HG02642 (cell line): Measurements from ENCODE around the gene AKR1C3.
"Not testable (repeated sequence)": the region's sequence is repeated elsewhere in the genome, so short reads cannot be mapped to it uniquely, and the experiment has no call there.

ENCODE experiments used
- ATAC-seq: cut with Tn5 transposase; IDR thresholded peaks from one replicate; pipeline ENCODE4 v1.9.1; 2021; ENCODE audit warnings: mild to moderate bottlenecking; ENCODE audit not compliant: unreplicated experiment, poor library complexity

The AKR1C3 gene

DNA sequence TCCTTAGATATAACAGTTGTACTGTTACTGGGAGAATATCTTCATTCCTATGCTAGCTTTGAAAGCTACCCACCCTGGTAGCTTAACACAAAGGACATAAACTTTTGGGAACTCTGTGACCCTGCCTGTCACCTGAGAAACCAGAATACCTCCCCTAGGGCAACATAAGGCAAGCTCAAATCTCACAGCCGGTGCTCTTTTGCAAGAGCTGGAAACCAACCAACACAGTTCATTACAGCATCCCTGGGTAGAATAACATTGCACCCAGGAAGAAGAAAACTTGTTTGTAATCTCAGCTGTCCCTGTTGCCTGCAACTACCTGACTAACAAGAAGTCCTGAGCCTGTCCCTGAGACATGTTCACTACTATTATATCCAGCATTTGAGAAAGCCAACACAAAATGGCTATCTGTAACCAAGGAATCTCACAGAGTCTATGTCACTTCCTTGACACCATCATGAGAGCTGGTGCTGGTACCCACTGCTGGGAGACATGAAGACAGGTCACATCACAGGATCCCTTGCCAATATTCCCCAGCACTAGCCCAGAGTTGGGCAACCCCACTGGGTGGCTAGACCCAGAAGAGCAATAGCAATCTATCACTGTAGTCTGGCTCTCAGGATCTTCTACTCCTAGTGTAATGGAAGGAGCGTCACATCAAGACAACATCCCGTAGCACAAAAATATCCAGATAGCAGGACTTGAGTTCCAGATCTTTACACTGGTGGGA is 31.3 kb downstream of the AKR1C3 start:
- no peak for ATAC-seq

DNA sequence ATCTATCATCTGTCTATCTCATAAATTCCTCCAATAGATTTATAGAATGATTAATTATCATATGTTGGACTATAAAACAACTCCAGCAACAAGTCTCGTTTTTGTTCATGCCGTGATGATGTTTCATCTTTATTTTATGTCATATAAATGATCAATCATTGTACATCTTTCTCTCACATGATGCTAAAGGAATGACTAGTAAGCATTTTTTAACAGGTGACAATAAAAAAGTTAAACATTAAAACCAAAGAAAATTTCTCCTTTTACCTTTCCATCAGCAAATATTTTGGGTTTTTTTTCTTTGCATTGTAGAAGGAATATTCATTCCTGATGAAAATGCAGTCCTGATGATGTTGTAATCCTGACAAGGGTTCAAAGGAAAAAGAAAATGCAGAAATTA is 41.4 kb downstream of the AKR1C3 start:
- no peak for ATAC-seq

DNA sequence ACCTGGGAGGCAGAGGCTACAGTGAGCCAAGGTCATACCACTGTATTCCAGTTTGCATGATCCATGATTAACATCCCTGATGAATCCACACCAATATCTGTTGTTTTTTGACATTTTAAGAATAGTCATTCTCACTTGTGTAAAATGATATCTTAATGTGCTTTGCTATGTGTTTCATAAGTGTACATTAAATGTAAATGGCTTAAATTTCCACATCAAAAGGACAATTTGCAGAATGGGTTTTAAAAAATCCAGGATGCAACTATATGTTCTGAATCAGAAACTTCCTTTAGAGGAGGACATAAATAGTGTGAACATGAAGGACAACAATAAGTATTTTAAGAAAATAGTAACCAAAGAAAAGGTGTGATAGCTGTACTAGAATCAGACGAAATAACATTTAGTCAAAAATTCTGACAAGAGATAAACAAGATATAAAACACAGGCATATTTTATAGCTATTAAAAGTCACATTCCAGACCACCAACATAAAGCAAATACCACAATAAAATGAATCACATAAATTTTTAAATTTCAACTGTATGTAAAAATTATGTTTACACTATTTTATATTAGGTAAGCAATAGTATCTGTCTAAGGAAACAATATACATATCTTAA is 42.4 kb downstream of the AKR1C3 start:
- ATAC-seq = no peak

DNA sequence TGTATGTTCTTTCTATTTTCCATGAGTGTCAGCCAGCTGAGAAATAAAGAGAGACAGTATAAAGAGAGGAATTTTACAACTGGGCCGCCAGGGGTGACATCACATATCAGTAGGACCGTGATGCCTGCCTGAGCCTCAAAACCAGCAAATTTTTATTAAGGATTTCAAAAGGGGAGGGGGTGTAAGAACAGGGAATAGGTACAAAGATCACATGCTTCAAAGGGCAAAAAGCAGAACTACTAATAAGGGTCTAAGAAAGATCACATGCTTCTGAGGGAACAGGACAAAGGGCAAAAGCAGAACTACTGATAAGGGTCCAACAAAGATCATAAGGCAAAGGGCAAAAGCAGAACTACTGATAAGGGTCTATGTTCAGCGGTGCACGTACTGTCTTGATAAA is 43.5 kb downstream of the AKR1C3 start:
- not testable (repeated sequence) for ATAC-seq

DNA sequence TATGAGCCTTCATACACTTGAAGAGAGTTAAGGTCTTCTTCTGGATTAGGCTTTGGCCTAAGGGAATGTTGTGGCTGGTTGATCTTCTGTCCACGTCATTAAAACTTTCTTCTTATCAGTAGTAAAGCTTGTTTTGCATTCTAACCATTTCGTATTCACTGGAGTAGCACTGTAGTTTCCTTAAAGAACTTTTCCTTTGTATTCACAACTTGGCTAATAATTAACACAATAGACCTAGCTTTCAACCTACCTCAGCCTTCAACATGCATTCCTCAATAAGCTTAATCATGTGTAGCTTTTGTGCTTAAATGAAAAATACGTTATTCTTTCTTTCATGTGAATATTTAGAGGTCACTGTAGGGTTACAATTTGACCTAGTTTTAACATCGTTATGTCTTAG is 48.0 kb downstream of the AKR1C3 start:
- ATAC-seq = no peak

DNA sequence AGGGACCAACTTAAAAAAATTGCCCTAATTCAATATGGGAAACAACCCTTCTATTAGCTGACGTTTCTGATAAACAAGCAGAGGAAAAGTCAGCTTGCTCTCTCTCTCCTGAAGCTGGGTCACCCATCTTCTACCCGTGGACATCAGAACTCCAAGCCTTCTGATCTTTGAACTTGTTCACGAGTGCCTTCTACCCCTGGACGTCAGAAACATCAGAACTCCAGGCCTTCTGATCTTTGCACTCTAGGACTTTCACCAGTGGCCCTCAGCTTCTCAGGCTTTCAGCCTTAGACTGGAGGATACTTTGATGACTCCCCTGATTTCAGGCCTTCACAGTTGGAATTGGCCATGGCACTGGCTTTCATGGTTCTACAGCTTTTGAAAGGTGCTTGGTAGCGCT is 48.9 kb downstream of the AKR1C3 start:
- no peak for ATAC-seq

DNA sequence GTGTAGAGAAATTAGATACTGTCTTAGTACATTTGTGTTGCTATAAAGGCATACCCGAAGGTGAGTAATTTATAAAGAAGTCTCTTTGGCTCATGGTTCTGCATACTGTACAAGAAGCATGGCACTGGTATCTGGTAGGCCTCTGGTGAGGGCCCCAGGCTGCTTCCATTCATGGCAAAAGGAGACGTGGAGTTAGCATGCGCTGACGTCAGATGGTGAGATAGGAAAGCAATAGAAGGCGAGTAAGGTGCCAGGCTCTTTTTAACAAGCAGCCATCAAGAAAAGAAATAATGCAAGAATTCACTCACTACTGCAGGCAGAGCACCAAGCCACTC is 52.7 kb downstream of the AKR1C3 start:
- no peak for ATAC-seq

DNA sequence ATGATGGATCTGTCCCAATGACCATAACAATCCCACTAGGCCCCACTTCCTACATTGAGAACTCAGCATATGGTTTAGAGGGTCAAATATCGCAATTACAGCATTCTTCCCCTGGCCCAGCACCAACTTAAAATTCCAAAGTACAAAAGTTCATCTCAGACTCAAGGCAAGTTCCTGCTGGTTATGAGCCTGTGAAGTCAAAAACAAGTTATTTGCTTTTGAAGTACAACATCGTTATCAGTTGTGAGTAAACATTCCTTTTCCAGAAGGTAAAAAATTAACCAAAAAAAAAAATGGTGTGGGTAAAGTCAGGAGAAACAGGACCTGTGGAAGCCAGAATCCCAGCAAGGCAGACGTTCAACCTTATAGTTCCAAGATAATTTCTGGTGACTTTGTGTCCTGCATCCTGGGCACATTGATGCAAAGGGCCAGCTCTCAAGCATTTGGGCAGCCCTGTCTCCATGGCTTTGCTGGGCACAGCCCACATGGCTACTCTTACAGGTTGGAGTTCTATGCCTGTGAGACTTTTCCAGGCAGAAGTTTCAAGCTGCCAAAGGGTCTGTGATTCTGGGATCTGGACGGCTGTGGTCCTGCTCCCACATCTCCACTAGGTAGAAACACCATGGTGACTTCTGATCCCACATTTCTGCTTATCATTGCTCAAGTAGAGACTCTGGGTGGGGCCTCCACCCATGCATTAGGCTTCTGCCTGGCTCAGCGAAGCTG is 53.2 kb downstream of the AKR1C3 start:
- no peak for ATAC-seq

DNA sequence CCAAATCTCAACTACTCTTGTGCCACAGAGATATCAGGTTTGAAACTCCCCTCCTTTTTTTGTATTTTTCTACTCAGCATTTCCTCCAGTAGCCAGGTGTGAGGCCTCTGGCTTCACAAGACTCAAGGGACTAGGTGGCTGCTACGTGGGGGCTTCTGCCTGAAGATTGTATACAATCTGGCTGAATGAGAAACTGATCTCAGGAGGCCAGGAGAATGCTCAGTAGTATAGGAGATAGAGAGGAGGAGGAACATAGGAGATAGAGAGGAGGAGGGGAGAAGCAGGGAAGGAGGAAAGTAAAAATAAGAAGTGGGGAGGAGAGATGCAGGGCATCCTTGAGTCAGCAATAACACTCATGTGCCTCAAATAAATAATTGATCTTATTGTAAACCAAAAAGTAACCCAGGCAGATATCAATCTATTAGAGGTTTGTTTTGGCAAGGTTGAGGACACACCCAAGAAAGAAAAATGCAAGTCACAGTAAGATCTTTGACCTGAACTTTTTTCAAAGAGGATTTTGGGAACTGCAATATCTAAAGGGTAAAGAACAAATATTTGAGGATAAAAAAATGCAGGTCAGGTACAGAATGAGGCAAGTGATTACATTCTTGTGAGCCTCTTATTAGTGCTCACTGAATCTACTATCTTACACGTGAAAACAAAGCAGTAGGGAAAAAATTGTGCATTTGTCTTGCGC is 53.9 kb downstream of the AKR1C3 start:
- no peak for ATAC-seq

DNA sequence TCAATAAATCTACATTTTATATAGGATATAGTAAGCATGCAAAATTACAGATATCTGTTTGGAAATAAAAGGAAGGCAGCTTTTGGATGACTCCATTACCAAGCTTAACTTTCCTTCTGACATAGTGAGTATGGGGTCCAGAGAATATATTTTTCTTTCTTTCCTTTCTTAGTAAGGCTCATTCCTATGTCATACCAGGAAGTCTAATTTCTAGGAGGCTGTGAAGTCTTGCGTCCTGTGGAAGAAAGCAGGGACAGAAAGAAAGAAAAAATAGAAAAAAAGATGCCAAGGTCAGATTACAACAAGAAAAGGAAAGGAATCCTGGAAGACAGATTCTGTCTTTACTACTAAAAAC is 54.4 kb downstream of the AKR1C3 start:
- ATAC-seq = no peak

DNA sequence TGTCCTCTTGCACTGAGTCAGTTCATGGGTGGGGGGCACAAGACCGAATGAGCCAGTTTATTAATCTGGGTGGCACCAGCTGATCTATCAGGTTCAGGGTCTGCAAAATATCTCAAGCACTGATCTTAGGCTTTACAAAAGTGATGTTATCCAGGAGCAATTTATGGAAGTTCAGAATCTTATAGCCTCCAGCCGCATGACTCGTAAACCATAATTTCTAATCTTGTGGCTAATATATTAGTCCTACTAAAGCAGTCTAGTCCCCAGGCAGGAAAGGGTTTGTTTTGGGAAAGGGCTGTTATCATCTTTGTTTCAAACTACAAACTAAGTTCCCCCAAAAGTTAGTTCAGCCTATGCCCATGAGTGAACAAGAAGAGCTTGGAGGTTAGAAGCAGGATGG is 56.9 kb downstream of the AKR1C3 start:
- no peak for ATAC-seq

DNA sequence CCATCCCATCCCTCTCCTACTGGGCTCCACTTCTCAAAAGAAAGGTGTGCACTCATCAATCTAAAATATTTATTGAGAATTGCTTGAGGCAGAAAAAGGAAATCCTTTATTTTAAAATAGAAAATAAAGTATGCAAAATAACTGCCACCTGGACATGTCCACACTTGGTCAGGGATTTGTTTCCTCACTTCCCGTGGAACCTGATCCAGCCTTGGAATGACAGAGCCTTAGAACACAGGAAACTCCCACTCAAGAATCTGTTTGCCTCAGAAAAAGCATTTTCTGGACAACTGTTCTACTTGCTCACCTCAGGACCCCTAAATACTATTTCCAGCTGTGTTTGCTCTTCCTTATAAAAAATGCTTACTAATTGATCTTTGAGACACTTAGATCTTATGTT is 61.7 kb downstream of the AKR1C3 start:
- no peak for ATAC-seq
